ENCODE data around the gene MAB21L2.

MAB21L2 gene

GRCh38 chr4:150581641-150582051 lies 305 bp upstream of the MAB21L2 start:
- TF ChIP-seq CTCF (IDR thresholded peaks at IDR 0.05; ENCODE audit: borderline replicate concordance, insufficient read depth, low read depth, low read length), result no peak
- no peak overlapping the region for H3K4me3 ChIP-seq (ENCODE audit: low read depth, low read length)

DNA sequence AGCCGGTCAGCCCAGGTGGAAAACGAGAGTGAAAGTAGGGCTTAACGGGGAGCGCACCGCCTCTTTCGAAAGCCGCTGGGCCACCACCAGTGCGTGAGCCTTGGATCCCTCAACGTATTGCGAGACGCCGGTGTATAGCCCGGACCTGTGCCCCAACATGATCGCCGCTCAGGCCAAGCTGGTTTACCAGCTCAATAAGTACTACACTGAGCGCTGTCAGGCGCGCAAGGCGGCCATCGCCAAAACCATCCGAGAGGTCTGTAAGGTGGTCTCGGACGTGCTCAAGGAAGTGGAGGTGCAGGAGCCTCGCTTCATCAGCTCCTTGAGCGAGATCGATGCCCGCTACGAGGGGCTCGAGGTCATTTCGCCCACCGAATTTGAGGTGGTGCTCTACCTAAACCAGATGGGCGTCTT lies 929 bp downstream of the MAB21L2 start:
- TF ChIP-seq CTCF (IDR thresholded peaks at IDR 0.05; ENCODE audit: borderline replicate concordance, insufficient read depth, low read depth, low read length), result no peak
- no peak overlapping the region for H3K4me3 ChIP-seq (ENCODE audit: low read depth, low read length)

DNA sequence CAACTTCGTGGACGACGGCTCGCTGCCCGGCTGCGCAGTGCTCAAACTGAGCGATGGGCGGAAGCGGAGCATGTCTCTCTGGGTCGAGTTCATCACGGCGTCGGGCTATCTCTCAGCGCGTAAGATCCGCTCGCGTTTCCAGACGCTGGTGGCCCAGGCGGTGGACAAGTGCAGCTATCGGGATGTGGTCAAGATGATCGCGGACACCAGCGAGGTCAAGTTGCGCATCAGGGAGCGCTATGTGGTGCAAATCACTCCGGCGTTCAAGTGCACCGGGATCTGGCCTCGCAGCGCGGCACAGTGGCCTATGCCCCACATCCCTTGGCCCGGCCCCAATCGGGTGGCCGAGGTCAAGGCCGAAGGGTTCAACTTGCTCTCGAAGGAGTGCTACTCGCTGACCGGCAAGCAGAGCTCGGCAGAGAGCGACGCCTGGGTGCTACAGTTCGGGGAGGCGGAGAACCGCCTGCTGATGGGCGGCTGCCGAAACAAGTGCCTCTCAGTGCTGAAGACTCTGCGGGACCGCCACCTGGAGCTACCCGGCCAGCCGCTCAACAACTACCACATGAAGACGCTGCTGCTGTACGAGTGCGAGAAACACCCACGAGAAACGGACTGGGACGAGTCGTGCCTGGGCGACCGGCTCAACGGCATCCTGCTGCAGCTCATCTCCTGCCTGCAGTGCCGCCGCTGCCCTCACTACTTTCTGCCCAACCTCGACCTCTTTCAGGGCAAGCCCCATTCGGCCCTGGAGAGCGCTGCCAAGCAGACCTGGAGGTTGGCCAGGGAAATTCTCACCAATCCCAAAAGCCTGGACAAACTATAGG lies 1.5 kb downstream of the MAB21L2 start:
- H3K4me3 ChIP-seq (ENCODE audit: low read depth, low read length), result no peak overlapping the region
- no peak for TF ChIP-seq CTCF (IDR thresholded peaks at IDR 0.05; ENCODE audit: borderline replicate concordance, insufficient read depth, low read depth, low read length)

DNA sequence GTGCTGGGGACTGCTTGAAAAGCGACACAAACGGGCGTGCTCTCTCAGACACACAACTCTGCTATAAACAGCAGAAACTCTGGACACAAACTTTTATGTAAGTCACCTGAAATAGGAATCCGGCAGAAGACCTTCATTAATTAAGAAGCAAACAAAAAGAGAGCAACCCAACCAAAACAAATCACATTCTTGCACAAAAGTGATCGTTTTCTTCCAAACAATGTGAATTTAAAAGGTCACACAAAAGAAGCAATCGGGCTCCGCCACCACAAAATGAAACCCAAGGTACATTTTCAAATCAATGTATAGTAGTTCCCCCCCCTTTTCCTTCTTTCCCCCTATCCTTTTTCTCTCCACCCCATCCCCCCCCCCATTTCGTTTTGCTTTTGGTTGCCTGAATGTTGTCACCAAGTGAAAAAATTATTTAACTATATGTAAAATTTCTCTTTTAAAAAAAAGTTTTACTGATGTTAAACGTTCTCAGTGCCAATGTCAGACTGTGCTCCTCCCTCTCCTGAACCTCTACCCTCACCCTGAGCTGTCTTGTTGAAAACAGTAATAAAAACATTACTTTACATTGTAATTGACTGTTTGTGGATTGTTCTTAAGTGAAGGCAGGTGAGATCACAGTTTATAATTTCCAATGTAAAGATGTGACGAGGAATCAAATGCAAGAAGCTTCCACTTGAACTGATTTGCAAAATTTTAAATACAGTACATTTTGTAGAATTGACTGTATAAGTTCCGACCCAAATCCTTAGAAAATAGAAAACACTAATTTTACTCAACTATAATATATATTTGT lies 2.4 kb downstream of the MAB21L2 start:
- TF ChIP-seq CTCF (IDR thresholded peaks at IDR 0.05; ENCODE audit: borderline replicate concordance, insufficient read depth, low read depth, low read length), result no peak
- H3K4me3 ChIP-seq (ENCODE audit: low read depth, low read length), result no peak overlapping the region

GRCh38 chr4:150585611-150586010 lies 3.7 kb downstream of the MAB21L2 start:
- TF ChIP-seq CTCF (IDR thresholded peaks at IDR 0.05; ENCODE audit: borderline replicate concordance, insufficient read depth, low read depth, low read length), result no peak
- H3K4me3 ChIP-seq (ENCODE audit: low read depth, low read length), result no peak overlapping the region

DNA sequence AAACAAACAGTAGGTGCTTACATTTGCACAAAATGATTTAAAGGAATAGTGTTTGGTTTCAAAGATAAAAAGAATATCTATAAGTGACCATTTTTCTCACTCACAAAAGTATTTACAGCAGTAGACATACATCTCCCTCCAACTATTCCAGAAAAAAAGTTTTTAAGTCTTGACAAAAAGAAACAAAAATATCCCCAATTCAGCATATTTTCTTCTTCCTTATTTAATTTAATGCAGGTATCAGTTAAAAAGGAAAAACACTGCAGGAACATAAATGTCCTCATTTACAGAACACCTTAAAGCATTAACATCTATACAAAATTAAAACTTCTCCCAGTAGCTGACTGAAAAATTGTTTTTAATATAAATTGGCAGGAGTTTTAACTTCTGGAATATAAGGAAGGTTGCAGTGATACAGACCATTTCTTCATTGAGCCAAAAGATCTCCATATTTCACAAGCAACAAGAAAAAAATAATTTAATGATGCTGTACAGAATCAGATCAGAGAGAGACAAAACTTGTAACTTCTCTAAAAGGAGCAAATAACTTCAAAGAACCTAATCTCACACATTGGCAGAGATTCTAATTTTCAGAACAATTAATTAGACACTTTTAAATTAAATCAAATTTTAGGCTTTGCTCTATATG lies 4.3 kb downstream of the MAB21L2 start:
- H3K4me3 ChIP-seq (ENCODE audit: low read depth, low read length), result no peak overlapping the region

More for the DNA sequence above, 4.3 kb downstream of the MAB21L2 start:
- TF ChIP-seq CTCF (IDR thresholded peaks at IDR 0.05; ENCODE audit: borderline replicate concordance, insufficient read depth, low read depth, low read length), result no peak
